ENCODE measurements around the gene ELAVL2.
"Not testable (repeated sequence)": the region's sequence is repeated elsewhere in the genome, so short reads cannot be mapped to it uniquely, and the experiment has no call there.

ELAVL2 gene

GRCh38 chr9:23769307-23769935, 56.6 kb downstream of the ELAVL2 start:
- no peak for DNase-seq

- no peak for DNase-seq
Observed at GRCh38 chr9:23768861-23769260, 57.2 kb downstream of the ELAVL2 start.

GRCh38 chr9:23766613-23767012, 59.4 kb downstream of the ELAVL2 start:
- DNase-seq = no peak

- DNase-seq = no peak
Observed at GRCh38 chr9:23765561-23765960, 60.5 kb downstream of the ELAVL2 start.

GRCh38 chr9:23764219-23764618, 61.8 kb downstream of the ELAVL2 start:
- DNase-seq = no peak

GRCh38 chr9:23754551-23754950, 71.5 kb downstream of the ELAVL2 start:
- DNase-seq = no peak

GRCh38 chr9:23752859-23753258, 73.2 kb downstream of the ELAVL2 start:
- DNase-seq = no peak

GRCh38 chr9:23751633-23752032, 74.4 kb downstream of the ELAVL2 start:
- DNase-seq = no peak

- DNase-seq = no peak
Observed at GRCh38 chr9:23750808-23751207, 75.2 kb downstream of the ELAVL2 start.

GRCh38 chr9:23747088-23748075, 78.7 kb downstream of the ELAVL2 start:
- DNase-seq = no peak

GRCh38 chr9:23746317-23746716, 79.7 kb downstream of the ELAVL2 start:
- DNase-seq = no peak

- DNase-seq = no peak
Observed at GRCh38 chr9:23743036-23743435, 83.0 kb downstream of the ELAVL2 start.

- DNase-seq = no peak
Observed at GRCh38 chr9:23741351-23741750, 84.7 kb downstream of the ELAVL2 start.

- DNase-seq = no peak
Observed at GRCh38 chr9:23740531-23740930, 85.5 kb downstream of the ELAVL2 start.

- no peak for DNase-seq
Observed at GRCh38 chr9:23739753-23740152, 86.3 kb downstream of the ELAVL2 start.

GRCh38 chr9:23736293-23736692, 89.7 kb downstream of the ELAVL2 start:
- no peak for DNase-seq

- DNase-seq = no peak
Observed at GRCh38 chr9:23733495-23734078, 92.5 kb downstream of the ELAVL2 start.

- DNase-seq = no peak
Observed at GRCh38 chr9:23731353-23731752, 94.7 kb downstream of the ELAVL2 start.

GRCh38 chr9:23730364-23730763, 95.7 kb downstream of the ELAVL2 start:
- no peak for DNase-seq

- DNase-seq = no peak
Observed at GRCh38 chr9:23728736-23729135, 97.3 kb downstream of the ELAVL2 start.

GRCh38 chr9:23725279-23725946, 100.6 kb downstream of the ELAVL2 start:
- no peak for DNase-seq

- no peak for DNase-seq
Observed at GRCh38 chr9:23723672-23724071, 102.4 kb downstream of the ELAVL2 start.

- DNase-seq = not testable (repeated sequence)
Observed at GRCh38 chr9:23723048-23723447, 103.0 kb downstream of the ELAVL2 start.
